HepG2 (cell line): ENCODE results near the gene ARHGAP15. TPM values are rescaled to one million over a fixed set of nuclear protein-coding genes. Genes with fewer than 3 reads are reported as not detected.

Source experiments
- ATAC-seq: fragments of 200-7000 bp; cut with Tn5 transposase; 3 replicates; pipeline ENCODE4 v1.9.1; 2020; ENCODE audit warnings: mild to moderate bottlenecking, moderate library complexity
- BruUV-seq: library from RNA; stranded (reverse); fragments of 400-500 nt; replicated peaks from 2 replicates; lab custom pipeline; 2021; lab: Mats Ljungman, UMichigan
- CTCF ChIA-PET: fragments of 300-600 bp; formaldehyde crosslinking; extraction: SDS; loops from one replicate; lab custom pipeline; 2021; ENCODE audit warnings: low total read pairs, inconsistent platforms, low intra/inter-chr PET ratio; lab: Yijun Ruan, JAX
- POLR2A ChIA-PET: fragments of 350-600 bp; sonication (Branson Sonifier 250); formaldehyde crosslinking; loops from one replicate; lab custom pipeline; 2020; ENCODE audit warnings: antibody characterized with exemption, inconsistent platforms; lab: Yijun Ruan, JAX
- DNase-seq: peaks from one replicate; pipeline ENCODE4 v3.0.0-alpha.2; 2015; ENCODE audit warnings: low spot score
- FAIRE-seq: peaks from 3 replicates; lab custom pipeline; 2011; peaks lifted over from hg19 to GRCh38; lab: Jason Lieb, UNC
- H2AFZ ChIP-seq: one replicate; pipeline ENCODE4 v1.6.1; 2011; ENCODE audit warnings: low read length, inconsistent platforms
- H3K27ac ChIP-seq: fragments of 300-600 bp; 3 replicates; pipeline ENCODE4 v1.8.0; 2011; ENCODE audit warnings: mixed run types, mild to moderate bottlenecking, mixed read lengths, low read length, inconsistent platforms; ENCODE audit not compliant: insufficient read depth; ENCODE audit errors: extremely low read length
- H3K27me3 ChIP-seq, 2 experiments: fragments of 200-600 bp in 1 of 2; 2 replicates in 1 of 2; 3 replicates in 1 of 2; pipeline versions ENCODE4 v1.6.0 to v1.8.0; 2011; ENCODE audit warnings: low read length in 2 of 2, mild to moderate bottlenecking in 2 of 2, moderate library complexity in 2 of 2, inconsistent platforms in 1 of 2; ENCODE audit not compliant: insufficient read depth in 2 of 2, control insufficient read depth in 1 of 2
- H3K36me3 ChIP-seq, 2 experiments: fragments of 200-600 bp in 1 of 2; replicated peaks in 1 of 2; 2 replicates in 1 of 2; 3 replicates in 1 of 2; pipeline versions ENCODE4 v1.5.1 to v1.8.0; 2011; ENCODE audit warnings: low read length in 2 of 2, inconsistent platforms in 1 of 2; ENCODE audit not compliant: insufficient read depth in 2 of 2, control insufficient read depth in 1 of 2
- H3K4me1 ChIP-seq: 2 replicates; pipeline ENCODE4 v1.5.1; 2012; ENCODE audit warnings: low read length, inconsistent platforms; ENCODE audit not compliant: insufficient read depth
- H3K4me2 ChIP-seq: 2 replicates; pipeline ENCODE4 v1.6.0; 2011; ENCODE audit warnings: low read depth, low read length, inconsistent platforms
- H3K4me3 ChIP-seq, 3 experiments: fragments of 200-600 bp in 1 of 3; sonication (generic), shearing (Covaris generic) in 1 of 3; replicated peaks in 1 of 3; 2 replicates each; pipeline ENCODE4 v1.5.1; 2011 to 2016; ENCODE audit warnings: low read length in 3 of 3, inconsistent platforms in 2 of 3, low read depth in 2 of 3, mild to moderate bottlenecking in 2 of 3, control low read depth in 1 of 3, mixed read lengths in 1 of 3; ENCODE audit not compliant: insufficient read depth in 1 of 3
- H3K79me2 ChIP-seq: one replicate; pipeline ENCODE4 v1.6.1; 2011; ENCODE audit warnings: low read length, inconsistent platforms; ENCODE audit not compliant: insufficient read depth
- H3K9ac ChIP-seq: 2 replicates; pipeline ENCODE4 v1.6.0; 2011; ENCODE audit warnings: mild to moderate bottlenecking, low read depth, low read length, inconsistent platforms; ENCODE audit not compliant: insufficient read depth
- H3K9me3 ChIP-seq: 2 replicates; pipeline ENCODE4 v1.5.1; 2012; ENCODE audit warnings: mild to moderate bottlenecking, low read length
- H4K20me1 ChIP-seq: 2 replicates; pipeline ENCODE4 v1.6.0; 2011; ENCODE audit warnings: inconsistent platforms, mild to moderate bottlenecking, low read length, moderate library complexity; ENCODE audit not compliant: insufficient read depth
- EED ChIP-seq: sonication (generic); formaldehyde crosslinking; IDR thresholded peaks from 2 replicates; pipeline ENCODE4 v1.5.0; 2020; ENCODE audit warnings: mild to moderate bottlenecking, missing genetic modification reagents
- FOXK1 ChIP-seq: sonication (generic); formaldehyde crosslinking; IDR thresholded peaks from 2 replicates; pipeline ENCODE4 v1.4.0; 2020; ENCODE audit warnings: low read depth, missing genetic modification reagents, borderline replicate concordance
- HES4 ChIP-seq: sonication (generic); formaldehyde crosslinking; IDR thresholded peaks from 2 replicates; pipeline ENCODE4 v1.9.0; 2021; ENCODE audit warnings: mild to moderate bottlenecking, missing genetic modification reagents, borderline replicate concordance
- MAFF ChIP-seq: IDR thresholded peaks from 2 replicates; pipeline ENCODE4 v1.6.1; 2011; ENCODE audit warnings: low read depth, low read length, improper control_type of control experiment
- REL ChIP-seq: sonication (generic); formaldehyde crosslinking; conservative IDR thresholded peaks from 2 replicates; pipeline ENCODE4 v1.8.0; 2022; ENCODE audit warnings: mild to moderate bottlenecking, missing genetic modification reagents, moderate library complexity
- RXRB ChIP-seq: IDR thresholded peaks from 2 replicates; pipeline ENCODE4 v1.6.1; 2016; ENCODE audit warnings: borderline replicate concordance, missing genetic modification reagents, missing compliant biosample characterization
- SPEN ChIP-seq: sonication (generic); formaldehyde crosslinking; IDR thresholded peaks from 2 replicates; pipeline ENCODE4 v1.5.1; 2020; ENCODE audit warnings: low read depth, mild to moderate bottlenecking, missing genetic modification reagents
- ZMYM2 ChIP-seq: sonication (generic); formaldehyde crosslinking; IDR thresholded peaks from 2 replicates; pipeline ENCODE4 v1.8.0; 2022; ENCODE audit warnings: mild to moderate bottlenecking, missing genetic modification reagents
- ZNF260 ChIP-seq: sonication (generic); formaldehyde crosslinking; IDR thresholded peaks from 2 replicates; pipeline ENCODE4 v1.4.0; 2020; ENCODE audit warnings: missing genetic modification reagents, low read depth, mild to moderate bottlenecking, borderline replicate concordance
- ZNF441 ChIP-seq: sonication (generic); formaldehyde crosslinking; IDR thresholded peaks from 2 replicates; pipeline ENCODE4 v1.7.0; 2021; ENCODE audit warnings: missing genetic modification reagents, borderline replicate concordance
- ZNF563 ChIP-seq: sonication (generic); formaldehyde crosslinking; IDR thresholded peaks from 2 replicates; pipeline ENCODE4 v1.8.0; 2022; ENCODE audit warnings: mild to moderate bottlenecking, moderate library complexity, missing genetic modification reagents
- ZNF619 ChIP-seq: sonication (generic); formaldehyde crosslinking; IDR thresholded peaks from 2 replicates; pipeline ENCODE4 v1.4.0; 2020; ENCODE audit warnings: mild to moderate bottlenecking, missing genetic modification reagents
- ZNF772 ChIP-seq: sonication (generic); formaldehyde crosslinking; IDR thresholded peaks from 2 replicates; pipeline ENCODE4 v1.5.0; 2020; ENCODE audit warnings: mild to moderate bottlenecking, missing genetic modification reagents
- WGBS: methylation state at CpG from one replicate; pipeline ENCODE4 v1.1.6; 2017; ENCODE audit warnings: low lambda C conversion rate; 5-methylcytosine and 5-hydroxymethylcytosine counted together
- in situ Hi-C: cut with HindIII; loops from 2 replicates; pipeline ENCODE4 v1.10.0; 2017; ENCODE audit warnings: low pct_unique_long_range_greater_than_20kb; ENCODE audit not compliant: extremely low pct_ligation_motif_present
- intact Hi-C: fragments of 100-400 bp; cut with micrococcal nuclease; formaldehyde crosslinking; loops from one replicate; pipeline ENCODE4 v1.10.0; 2022; ENCODE audit not compliant: unreplicated experiment
- polyA plus RNA-seq, 8 experiments: library from polyadenylated mRNA; depleted of rRNA in 3 of 8; stranded (reverse) in 7 of 8; unstranded in 1 of 8; fragments of >200 nt; fragmentation: Illumina TruSeq in 4 of 8; extraction: Trizol in 4 of 8; gene quantifications; 2 replicates each; pipeline versions ENCODE4 v1.2.1 to v1.2.3, GENCODE V29; 2011 to 2016; ENCODE audit warnings: low read depth in 4 of 8, missing spikeins in 1 of 8, mixed read lengths in 1 of 8; ENCODE audit not compliant: insufficient read depth in 1 of 8
- total RNA-seq, 5 experiments: library from RNA; depleted of rRNA; stranded (reverse); fragments of >200 nt; fragmentation: Illumina TruSeq; extraction: Trizol; gene quantifications; 2 replicates each; pipeline ENCODE4 v1.2.3, GENCODE V29; 2016; ENCODE audit warnings: low read depth in 1 of 5
- TF ChIP-seq, protein P1 (sequence below): sonication (generic); formaldehyde crosslinking; IDR thresholded peaks from 2 replicates; pipeline ENCODE4 v1.5.1; 2020; ENCODE audit warnings: mild to moderate bottlenecking, missing genetic modification reagents, moderate library complexity
- TF ChIP-seq, protein P2 (sequence below): sonication (generic); formaldehyde crosslinking; conservative IDR thresholded peaks from 2 replicates; pipeline ENCODE4 v1.4.0; 2020; ENCODE audit warnings: missing genetic modification reagents
- TF ChIP-seq, protein P3 (sequence below): sonication (generic); formaldehyde crosslinking; IDR thresholded peaks from 2 replicates; pipeline ENCODE4 v1.4.0; 2020; ENCODE audit warnings: mild to moderate bottlenecking, missing genetic modification reagents
- TF ChIP-seq, protein P4 (sequence below): sonication (generic); formaldehyde crosslinking; IDR thresholded peaks from 2 replicates; pipeline ENCODE4 v1.5.0; 2020; ENCODE audit warnings: missing genetic modification reagents, mild to moderate bottlenecking, borderline replicate concordance

Gene ARHGAP15
- total and polyA plus RNA-seq, 2 of the 13 experiments (the other 11 are each of a cell fraction or from before 2014, with no cell fraction given): 0.04 TPM; not detected in 1

DNA sequence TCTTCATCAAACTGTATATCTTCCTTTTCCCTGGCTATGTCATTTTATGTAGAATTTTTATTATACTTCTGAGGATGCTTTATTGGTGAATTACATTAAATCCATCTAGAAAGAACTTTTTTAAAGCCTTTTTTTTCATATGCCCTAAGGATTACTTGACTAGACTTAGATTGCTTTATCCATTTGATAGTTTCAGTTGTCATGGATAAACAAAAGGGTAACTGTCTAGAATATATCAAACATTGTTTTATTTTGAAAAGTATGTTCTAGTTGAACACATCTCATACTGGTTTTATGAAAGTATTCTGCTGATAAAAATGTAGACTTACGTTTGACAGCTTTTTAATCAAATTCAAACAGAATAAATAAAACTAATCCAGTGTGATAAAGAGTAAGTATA, 639.8 kb downstream of the ARHGAP15 start:
- Histone ChIP-seq H4K20me1 (no peaks in the 10 kb centered on the region), H3K27ac (no peak overlapping the region), H2AFZ (no peak overlapping the region), H3K9me3 (no peaks in the 10 kb centered on the region), H3K36me3 (no peaks in the 10 kb centered on the region), H3K79me2 (no peaks in the 10 kb centered on the region), H3K4me3 (no peak overlapping the region), H3K4me2 (no peak overlapping the region), H3K27me3 (no peaks in the 10 kb centered on the region; a peak in 1 of 5 replicates), H3K4me1 (no peaks in the 10 kb centered on the region), H3K9ac (no peak overlapping the region)
- DNase-seq: no peak
- FAIRE-seq: no peak
- in situ Hi-C loops: no loop called here
- POLR2A ChIA-PET: no interaction called here
- CTCF ChIA-PET: no interaction called here
- ATAC-seq: no peak
- intact Hi-C loops: no loop called here
- BruUV-seq: no TSS peak
- 4% methylated on average over 1 of the region's 1 CpG for WGBS
- TF ChIP-seq EED (CRISPR knock-in tag): no peak
- TF ChIP-seq, protein P1, sequence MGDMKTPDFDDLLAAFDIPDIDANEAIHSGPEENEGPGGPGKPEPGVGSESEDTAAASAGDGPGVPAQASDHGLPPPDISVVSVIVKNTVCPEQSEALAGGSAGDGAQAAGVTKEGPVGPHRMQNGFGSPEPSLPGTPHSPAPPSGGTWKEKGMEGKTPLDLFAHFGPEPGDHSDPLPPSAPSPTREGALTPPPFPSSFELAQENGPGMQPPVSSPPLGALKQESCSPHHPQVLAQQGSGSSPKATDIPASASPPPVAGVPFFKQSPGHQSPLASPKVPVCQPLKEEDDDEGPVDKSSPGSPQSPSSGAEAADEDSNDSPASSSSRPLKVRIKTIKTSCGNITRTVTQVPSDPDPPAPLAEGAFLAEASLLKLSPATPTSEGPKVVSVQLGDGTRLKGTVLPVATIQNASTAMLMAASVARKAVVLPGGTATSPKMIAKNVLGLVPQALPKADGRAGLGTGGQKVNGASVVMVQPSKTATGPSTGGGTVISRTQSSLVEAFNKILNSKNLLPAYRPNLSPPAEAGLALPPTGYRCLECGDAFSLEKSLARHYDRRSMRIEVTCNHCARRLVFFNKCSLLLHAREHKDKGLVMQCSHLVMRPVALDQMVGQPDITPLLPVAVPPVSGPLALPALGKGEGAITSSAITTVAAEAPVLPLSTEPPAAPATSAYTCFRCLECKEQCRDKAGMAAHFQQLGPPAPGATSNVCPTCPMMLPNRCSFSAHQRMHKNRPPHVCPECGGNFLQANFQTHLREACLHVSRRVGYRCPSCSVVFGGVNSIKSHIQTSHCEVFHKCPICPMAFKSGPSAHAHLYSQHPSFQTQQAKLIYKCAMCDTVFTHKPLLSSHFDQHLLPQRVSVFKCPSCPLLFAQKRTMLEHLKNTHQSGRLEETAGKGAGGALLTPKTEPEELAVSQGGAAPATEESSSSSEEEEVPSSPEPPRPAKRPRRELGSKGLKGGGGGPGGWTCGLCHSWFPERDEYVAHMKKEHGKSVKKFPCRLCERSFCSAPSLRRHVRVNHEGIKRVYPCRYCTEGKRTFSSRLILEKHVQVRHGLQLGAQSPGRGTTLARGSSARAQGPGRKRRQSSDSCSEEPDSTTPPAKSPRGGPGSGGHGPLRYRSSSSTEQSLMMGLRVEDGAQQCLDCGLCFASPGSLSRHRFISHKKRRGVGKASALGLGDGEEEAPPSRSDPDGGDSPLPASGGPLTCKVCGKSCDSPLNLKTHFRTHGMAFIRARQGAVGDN (CRISPR knock-in tag): no peak
- TF ChIP-seq, protein P2, sequence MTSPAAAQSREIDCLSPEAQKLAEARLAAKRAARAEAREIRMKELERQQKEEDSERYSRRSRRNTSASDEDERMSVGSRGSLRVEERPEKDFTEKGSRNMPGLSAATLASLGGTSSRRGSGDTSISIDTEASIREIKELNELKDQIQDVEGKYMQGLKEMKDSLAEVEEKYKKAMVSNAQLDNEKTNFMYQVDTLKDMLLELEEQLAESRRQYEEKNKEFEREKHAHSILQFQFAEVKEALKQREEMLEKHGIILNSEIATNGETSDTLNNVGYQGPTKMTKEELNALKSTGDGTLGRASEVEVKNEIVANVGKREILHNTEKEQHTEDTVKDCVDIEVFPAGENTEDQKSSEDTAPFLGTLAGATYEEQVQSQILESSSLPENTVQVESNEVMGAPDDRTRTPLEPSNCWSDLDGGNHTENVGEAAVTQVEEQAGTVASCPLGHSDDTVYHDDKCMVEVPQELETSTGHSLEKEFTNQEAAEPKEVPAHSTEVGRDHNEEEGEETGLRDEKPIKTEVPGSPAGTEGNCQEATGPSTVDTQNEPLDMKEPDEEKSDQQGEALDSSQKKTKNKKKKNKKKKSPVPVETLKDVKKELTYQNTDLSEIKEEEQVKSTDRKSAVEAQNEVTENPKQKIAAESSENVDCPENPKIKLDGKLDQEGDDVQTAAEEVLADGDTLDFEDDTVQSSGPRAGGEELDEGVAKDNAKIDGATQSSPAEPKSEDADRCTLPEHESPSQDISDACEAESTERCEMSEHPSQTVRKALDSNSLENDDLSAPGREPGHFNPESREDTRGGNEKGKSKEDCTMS: no peak
- TF ChIP-seq ZMYM2 (CRISPR knock-in tag): no peak
- no peak for TF ChIP-seq ZNF260 (CRISPR knock-in tag)
- no peak for TF ChIP-seq ZNF563 (CRISPR knock-in tag)
- no peak for TF ChIP-seq HES4 (CRISPR knock-in tag)
- TF ChIP-seq, protein P3, sequence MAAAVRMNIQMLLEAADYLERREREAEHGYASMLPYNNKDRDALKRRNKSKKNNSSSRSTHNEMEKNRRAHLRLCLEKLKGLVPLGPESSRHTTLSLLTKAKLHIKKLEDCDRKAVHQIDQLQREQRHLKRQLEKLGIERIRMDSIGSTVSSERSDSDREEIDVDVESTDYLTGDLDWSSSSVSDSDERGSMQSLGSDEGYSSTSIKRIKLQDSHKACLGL (CRISPR knock-in tag): no peak
- TF ChIP-seq, protein P4, sequence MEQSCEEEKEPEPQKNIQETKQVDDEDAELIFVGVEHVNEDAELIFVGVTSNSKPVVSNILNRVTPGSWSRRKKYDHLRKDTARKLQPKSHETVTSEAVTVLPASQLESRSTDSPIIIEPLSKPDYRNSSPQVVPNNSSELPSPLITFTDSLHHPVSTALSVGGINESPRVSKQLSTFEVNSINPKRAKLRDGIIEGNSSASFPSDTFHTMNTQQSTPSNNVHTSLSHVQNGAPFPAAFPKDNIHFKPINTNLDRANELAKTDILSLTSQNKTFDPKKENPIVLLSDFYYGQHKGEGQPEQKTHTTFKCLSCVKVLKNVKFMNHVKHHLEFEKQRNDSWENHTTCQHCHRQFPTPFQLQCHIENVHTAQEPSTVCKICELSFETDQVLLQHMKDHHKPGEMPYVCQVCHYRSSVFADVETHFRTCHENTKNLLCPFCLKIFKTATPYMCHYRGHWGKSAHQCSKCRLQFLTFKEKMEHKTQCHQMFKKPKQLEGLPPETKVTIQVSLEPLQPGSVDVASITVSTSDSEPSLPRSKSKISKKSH: no peak
- no peak for TF ChIP-seq ZNF441
- TF ChIP-seq RXRB (CRISPR knock-in tag): no peak
- no peak for TF ChIP-seq ZNF772 (CRISPR knock-in tag)
- TF ChIP-seq MAFF: no peak
- TF ChIP-seq REL (CRISPR knock-in tag): no peak
- TF ChIP-seq SPEN (CRISPR knock-in tag): no peak
- no peak for TF ChIP-seq FOXK1
- no peak for TF ChIP-seq ZNF619 (CRISPR knock-in tag)
